ENCODE data around the gene ETS1. TPM values are rescaled to one million over a fixed set of nuclear protein-coding genes. Genes with fewer than 3 reads are reported as not detected.

Gene ETS1
- total RNA-seq, 1 donor from 2014 or later = 115 TPM

- Mint-ChIP-seq H3K27me3 (ENCODE audit: low read depth) (no peaks in the 10 kb centered on the region), H3K27ac (ENCODE audit: unreplicated experiment) (peak overlapping the region; percentile 65), H3K4me3 (ENCODE audit: unreplicated experiment) (no peak overlapping the region), H3K36me3 (ENCODE audit: low read depth) (peaks cover 35% of the 10 kb centered on the region), H3K4me1 (ENCODE audit: low read depth) (peaks cover 74% of the 10 kb centered on the region), H3K9me3 (ENCODE audit: low read depth) (no peaks in the 10 kb centered on the region)
- no peak for TF ChIP-seq CTCF (IDR thresholded peaks at IDR 0.05)
- DNase-seq (ENCODE audit: low spot score) = no peak
Measured at GRCh38 chr11:128477811-128478210, 109.5 kb downstream of the ETS1 start.

GRCh38 chr11:128477278-128477677 is 110.1 kb downstream of the ETS1 start:
- no peaks in the 10 kb centered on the region for H3K9me3 Mint-ChIP-seq (ENCODE audit: low read depth)
- TF ChIP-seq CTCF (IDR thresholded peaks at IDR 0.05) = no peak
- no peak for DNase-seq (ENCODE audit: low spot score)
- peaks cover 74% of the 10 kb centered on the region for H3K4me1 Mint-ChIP-seq (ENCODE audit: low read depth)
- peaks cover 40% of the 10 kb centered on the region for H3K36me3 Mint-ChIP-seq (ENCODE audit: low read depth)
- H3K27ac Mint-ChIP-seq (ENCODE audit: unreplicated experiment) = peak overlapping the region; percentile 14
- no peak overlapping the region for H3K4me3 Mint-ChIP-seq (ENCODE audit: unreplicated experiment)
- no peaks in the 10 kb centered on the region for H3K27me3 Mint-ChIP-seq (ENCODE audit: low read depth)

GRCh38 chr11:128476729-128477128 is 110.6 kb downstream of the ETS1 start:
- DNase-seq (ENCODE audit: low spot score) = no peak
- Mint-ChIP-seq H3K4me1 (ENCODE audit: low read depth) (peaks cover 74% of the 10 kb centered on the region), H3K27me3 (ENCODE audit: low read depth) (no peaks in the 10 kb centered on the region), H3K9me3 (ENCODE audit: low read depth) (no peaks in the 10 kb centered on the region), H3K4me3 (ENCODE audit: unreplicated experiment) (no peak overlapping the region), H3K36me3 (ENCODE audit: low read depth) (peaks cover 40% of the 10 kb centered on the region), H3K27ac (ENCODE audit: unreplicated experiment) (peak overlapping the region; percentile 14)
- no peak for TF ChIP-seq CTCF (IDR thresholded peaks at IDR 0.05)

GRCh38 chr11:128476049-128476448 is 111.3 kb downstream of the ETS1 start:
- Mint-ChIP-seq H3K36me3 (ENCODE audit: low read depth) (peaks cover 44% of the 10 kb centered on the region), H3K4me1 (ENCODE audit: low read depth) (peaks cover 73% of the 10 kb centered on the region), H3K27me3 (ENCODE audit: low read depth) (no peaks in the 10 kb centered on the region), H3K4me3 (ENCODE audit: unreplicated experiment) (no peak overlapping the region), H3K9me3 (ENCODE audit: low read depth) (no peaks in the 10 kb centered on the region), H3K27ac (ENCODE audit: unreplicated experiment) (no peak overlapping the region)
- TF ChIP-seq CTCF (IDR thresholded peaks at IDR 0.05) = no peak
- DNase-seq (ENCODE audit: low spot score) = no peak

- H3K27me3 Mint-ChIP-seq (ENCODE audit: low read depth) = no peaks in the 10 kb centered on the region
- H3K4me3 Mint-ChIP-seq (ENCODE audit: unreplicated experiment) = no peak overlapping the region
- H3K4me1 Mint-ChIP-seq (ENCODE audit: low read depth) = peaks cover 66% of the 10 kb centered on the region
- no peak for DNase-seq (ENCODE audit: low spot score)
- no peaks in the 10 kb centered on the region for H3K9me3 Mint-ChIP-seq (ENCODE audit: low read depth)
- peaks cover 43% of the 10 kb centered on the region for H3K36me3 Mint-ChIP-seq (ENCODE audit: low read depth)
- TF ChIP-seq CTCF (IDR thresholded peaks at IDR 0.05) = no peak
- peak overlapping the region; percentile 77 for H3K27ac Mint-ChIP-seq (ENCODE audit: unreplicated experiment)
Measured at GRCh38 chr11:128474036-128474874, 113.1 kb downstream of the ETS1 start.
